ENCODE results near the gene CHAT.

The CHAT gene

GRCh38 chr10:49622426-49623425 lies 8.9 kb downstream of the CHAT start:
- Histone ChIP-seq H3K27ac (ENCODE audit: low read length) (no peak overlapping the region), H3K9ac (ENCODE audit: low read length) (no peak overlapping the region), H3K36me3 (ENCODE audit: control insufficient read depth, low read depth, low read length) (no peaks in the 10 kb centered on the region), H3K9me3 (ENCODE audit: control insufficient read depth, low read depth, low read length) (no peaks in the 10 kb centered on the region), H3K4me3 (ENCODE audit: low read length) (no peak overlapping the region), H3K4me1 (ENCODE audit: control insufficient read depth, low read depth, low read length) (no peaks in the 10 kb centered on the region), H3K27me3 (ENCODE audit: control insufficient read depth, insufficient read depth, low read length) (peaks cover 29% of the 10 kb centered on the region)

- Histone ChIP-seq H3K27me3 (ENCODE audit: control insufficient read depth, insufficient read depth, low read length) (peaks cover 10% of the 10 kb centered on the region), H3K36me3 (ENCODE audit: control insufficient read depth, low read depth, low read length) (no peaks in the 10 kb centered on the region), H3K9me3 (ENCODE audit: control insufficient read depth, low read depth, low read length) (no peaks in the 10 kb centered on the region), H3K9ac (ENCODE audit: low read length) (no peak overlapping the region), H3K27ac (ENCODE audit: low read length) (no peak overlapping the region), H3K4me3 (ENCODE audit: low read length) (no peak overlapping the region), H3K4me1 (ENCODE audit: control insufficient read depth, low read depth, low read length) (no peaks in the 10 kb centered on the region)
Observed at GRCh38 chr10:49624629-49625028, 10.8 kb downstream of the CHAT start.

GRCh38 chr10:49625411-49625810 lies 11.6 kb downstream of the CHAT start:
- Histone ChIP-seq H3K36me3 (ENCODE audit: control insufficient read depth, low read depth, low read length) (no peaks in the 10 kb centered on the region), H3K27ac (ENCODE audit: low read length) (no peak overlapping the region), H3K9me3 (ENCODE audit: control insufficient read depth, low read depth, low read length) (no peaks in the 10 kb centered on the region), H3K4me3 (ENCODE audit: low read length) (no peak overlapping the region), H3K9ac (ENCODE audit: low read length) (no peak overlapping the region), H3K4me1 (ENCODE audit: control insufficient read depth, low read depth, low read length) (no peaks in the 10 kb centered on the region), H3K27me3 (ENCODE audit: control insufficient read depth, insufficient read depth, low read length) (peaks cover 6% of the 10 kb centered on the region)

GRCh38 chr10:49627038-49627437 lies 13.2 kb downstream of the CHAT start:
- Histone ChIP-seq H3K27me3 (ENCODE audit: control insufficient read depth, insufficient read depth, low read length) (no peaks in the 10 kb centered on the region), H3K36me3 (ENCODE audit: control insufficient read depth, low read depth, low read length) (no peaks in the 10 kb centered on the region), H3K27ac (ENCODE audit: low read length) (no peak overlapping the region), H3K4me3 (ENCODE audit: low read length) (no peak overlapping the region), H3K9me3 (ENCODE audit: control insufficient read depth, low read depth, low read length) (no peaks in the 10 kb centered on the region), H3K4me1 (ENCODE audit: control insufficient read depth, low read depth, low read length) (no peaks in the 10 kb centered on the region), H3K9ac (ENCODE audit: low read length) (no peak overlapping the region)

- Histone ChIP-seq H3K4me1 (ENCODE audit: control insufficient read depth, low read depth, low read length) (no peaks in the 10 kb centered on the region), H3K9ac (ENCODE audit: low read length) (no peak overlapping the region), H3K27me3 (ENCODE audit: control insufficient read depth, insufficient read depth, low read length) (no peaks in the 10 kb centered on the region), H3K27ac (ENCODE audit: low read length) (no peak overlapping the region), H3K4me3 (ENCODE audit: low read length) (no peak overlapping the region), H3K36me3 (ENCODE audit: control insufficient read depth, low read depth, low read length) (no peaks in the 10 kb centered on the region), H3K9me3 (ENCODE audit: control insufficient read depth, low read depth, low read length) (no peaks in the 10 kb centered on the region)
Observed at GRCh38 chr10:49627644-49628247, 13.9 kb downstream of the CHAT start.

- H3K27me3 ChIP-seq (ENCODE audit: control insufficient read depth, insufficient read depth, low read length), result no peaks in the 10 kb centered on the region
- no peaks in the 10 kb centered on the region for H3K9me3 ChIP-seq (ENCODE audit: control insufficient read depth, low read depth, low read length)
- no peaks in the 10 kb centered on the region for H3K36me3 ChIP-seq (ENCODE audit: control insufficient read depth, low read depth, low read length)
- H3K9ac ChIP-seq (ENCODE audit: low read length), result no peak overlapping the region
- H3K27ac ChIP-seq (ENCODE audit: low read length), result no peak overlapping the region
- no peaks in the 10 kb centered on the region for H3K4me1 ChIP-seq (ENCODE audit: control insufficient read depth, low read depth, low read length)
- H3K4me3 ChIP-seq (ENCODE audit: low read length), result no peak overlapping the region
Observed at GRCh38 chr10:49628599-49628998, 14.8 kb downstream of the CHAT start.

- Histone ChIP-seq H3K4me3 (ENCODE audit: low read length) (no peak overlapping the region), H3K9me3 (ENCODE audit: control insufficient read depth, low read depth, low read length) (no peaks in the 10 kb centered on the region), H3K27ac (ENCODE audit: low read length) (no peak overlapping the region), H3K4me1 (ENCODE audit: control insufficient read depth, low read depth, low read length) (no peaks in the 10 kb centered on the region), H3K9ac (ENCODE audit: low read length) (no peak overlapping the region), H3K36me3 (ENCODE audit: control insufficient read depth, low read depth, low read length) (no peaks in the 10 kb centered on the region), H3K27me3 (ENCODE audit: control insufficient read depth, insufficient read depth, low read length) (no peaks in the 10 kb centered on the region)
Observed at GRCh38 chr10:49629431-49629881, 15.6 kb downstream of the CHAT start.

- H3K4me1 ChIP-seq (ENCODE audit: control insufficient read depth, low read depth, low read length), result no peaks in the 10 kb centered on the region
- no peaks in the 10 kb centered on the region for H3K27me3 ChIP-seq (ENCODE audit: control insufficient read depth, insufficient read depth, low read length)
- H3K9me3 ChIP-seq (ENCODE audit: control insufficient read depth, low read depth, low read length), result no peaks in the 10 kb centered on the region
- no peak overlapping the region for H3K4me3 ChIP-seq (ENCODE audit: low read length)
- H3K9ac ChIP-seq (ENCODE audit: low read length), result no peak overlapping the region
- H3K27ac ChIP-seq (ENCODE audit: low read length), result no peak overlapping the region
- no peaks in the 10 kb centered on the region for H3K36me3 ChIP-seq (ENCODE audit: control insufficient read depth, low read depth, low read length)
Observed at GRCh38 chr10:49631975-49632374, 18.1 kb downstream of the CHAT start.

- no peaks in the 10 kb centered on the region for H3K27me3 ChIP-seq (ENCODE audit: control insufficient read depth, insufficient read depth, low read length)
- H3K9me3 ChIP-seq (ENCODE audit: control insufficient read depth, low read depth, low read length), result no peaks in the 10 kb centered on the region
- H3K36me3 ChIP-seq (ENCODE audit: control insufficient read depth, low read depth, low read length), result no peaks in the 10 kb centered on the region
- no peak overlapping the region for H3K27ac ChIP-seq (ENCODE audit: low read length)
- H3K4me3 ChIP-seq (ENCODE audit: low read length), result no peak overlapping the region
- no peak overlapping the region for H3K9ac ChIP-seq (ENCODE audit: low read length)
- no peaks in the 10 kb centered on the region for H3K4me1 ChIP-seq (ENCODE audit: control insufficient read depth, low read depth, low read length)
Observed at GRCh38 chr10:49632406-49633317, 18.8 kb downstream of the CHAT start.

- Histone ChIP-seq H3K36me3 (ENCODE audit: control insufficient read depth, low read depth, low read length) (no peaks in the 10 kb centered on the region), H3K4me3 (ENCODE audit: low read length) (no peak overlapping the region), H3K4me1 (ENCODE audit: control insufficient read depth, low read depth, low read length) (no peaks in the 10 kb centered on the region), H3K27ac (ENCODE audit: low read length) (no peak overlapping the region), H3K9me3 (ENCODE audit: control insufficient read depth, low read depth, low read length) (no peaks in the 10 kb centered on the region), H3K27me3 (ENCODE audit: control insufficient read depth, insufficient read depth, low read length) (no peaks in the 10 kb centered on the region), H3K9ac (ENCODE audit: low read length) (no peak overlapping the region)
Observed at GRCh38 chr10:49633327-49634068, 19.7 kb downstream of the CHAT start.
